ENCODE results near the gene LNPEP.

- no peak for TF ChIP-seq POLR2A (IDR thresholded peaks at IDR 0.05)
- no peak for TF ChIP-seq CTCF (IDR thresholded peaks at IDR 0.05)
These were observed 141.4 kb downstream of the LNPEP start for GRCh38 chr5:97077246-97077645.
